H1 (cell line): Measurements from ENCODE around the gene THBS4.

Source experiments
- ASH2L ChIP-seq: fragments of 200-600, 300-600 bp; sonication (generic); IDR thresholded peaks from one replicate; pipeline ENCODE4 v1.7.1; 2017; ENCODE audit warnings: low read length
- JUN ChIP-seq: IDR thresholded peaks from 2 replicates; pipeline ENCODE4 v1.6.1; 2011; ENCODE audit warnings: low read depth, mild to moderate bottlenecking, improper control_type of control experiment, low read length
- POLR2A ChIP-seq, 2 experiments: IDR thresholded peaks; 1 replicate in 1 of 2; 2 replicates in 1 of 2; pipeline ENCODE4 v1.6.1; 2011; ENCODE audit warnings: low read depth in 2 of 2, low read length in 2 of 2, mild to moderate bottlenecking in 2 of 2; ENCODE audit errors: control extremely low read depth in 1 of 2
- RFX5 ChIP-seq: IDR thresholded peaks from 2 replicates; pipeline ENCODE4 v1.6.1; 2011; ENCODE audit warnings: low read depth, low read length, improper control_type of control experiment, borderline replicate concordance
- TF ChIP-seq, protein P1 (sequence below), 3 experiments: IDR thresholded peaks; 1 replicate in 2 of 3; 2 replicates in 1 of 3; pipeline versions ENCODE4 v1.5.1 to v1.6.1; 2011; ENCODE audit warnings: low read length in 3 of 3, mild to moderate bottlenecking in 3 of 3, inconsistent platforms in 2 of 3, low read depth in 1 of 3, moderate library complexity in 1 of 3; ENCODE audit not compliant: insufficient read depth in 1 of 3; ENCODE audit errors: control extremely low read depth in 1 of 3
- TF ChIP-seq, protein P2 (sequence below): IDR thresholded peaks from 2 replicates; pipeline ENCODE4 v1.6.1; 2012; ENCODE audit warnings: inconsistent platforms

DNA sequence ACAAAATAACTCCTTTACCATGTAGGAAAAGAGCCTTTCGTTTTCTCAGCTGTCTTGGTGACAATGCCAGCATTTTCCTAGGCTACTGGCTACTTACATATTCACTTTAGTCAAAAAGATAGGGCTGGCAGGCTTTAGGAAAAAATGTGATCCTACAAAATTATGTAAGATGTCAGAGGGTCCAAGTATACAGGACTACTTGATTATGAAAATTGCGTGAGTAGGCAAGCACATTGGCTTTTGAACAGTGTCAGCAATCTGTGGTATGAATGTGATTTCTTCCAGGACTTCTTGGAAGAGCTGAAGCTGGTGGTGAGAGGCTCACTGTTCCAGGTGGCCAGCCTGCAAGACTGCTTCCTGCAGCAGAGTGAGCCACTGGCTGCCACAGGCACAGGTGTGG lies 22.8 kb downstream of the THBS4 start:
- TF ChIP-seq, protein P1, sequence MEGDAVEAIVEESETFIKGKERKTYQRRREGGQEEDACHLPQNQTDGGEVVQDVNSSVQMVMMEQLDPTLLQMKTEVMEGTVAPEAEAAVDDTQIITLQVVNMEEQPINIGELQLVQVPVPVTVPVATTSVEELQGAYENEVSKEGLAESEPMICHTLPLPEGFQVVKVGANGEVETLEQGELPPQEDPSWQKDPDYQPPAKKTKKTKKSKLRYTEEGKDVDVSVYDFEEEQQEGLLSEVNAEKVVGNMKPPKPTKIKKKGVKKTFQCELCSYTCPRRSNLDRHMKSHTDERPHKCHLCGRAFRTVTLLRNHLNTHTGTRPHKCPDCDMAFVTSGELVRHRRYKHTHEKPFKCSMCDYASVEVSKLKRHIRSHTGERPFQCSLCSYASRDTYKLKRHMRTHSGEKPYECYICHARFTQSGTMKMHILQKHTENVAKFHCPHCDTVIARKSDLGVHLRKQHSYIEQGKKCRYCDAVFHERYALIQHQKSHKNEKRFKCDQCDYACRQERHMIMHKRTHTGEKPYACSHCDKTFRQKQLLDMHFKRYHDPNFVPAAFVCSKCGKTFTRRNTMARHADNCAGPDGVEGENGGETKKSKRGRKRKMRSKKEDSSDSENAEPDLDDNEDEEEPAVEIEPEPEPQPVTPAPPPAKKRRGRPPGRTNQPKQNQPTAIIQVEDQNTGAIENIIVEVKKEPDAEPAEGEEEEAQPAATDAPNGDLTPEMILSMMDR (IDR thresholded peaks at IDR 0.05; ENCODE audit: control extremely low read depth in 1 of 3, insufficient read depth in 1 of 3, low read depth in 1 of 3, low read length in 3 of 3) = no peak
- no peak for TF ChIP-seq RFX5
- TF ChIP-seq, protein P2, sequence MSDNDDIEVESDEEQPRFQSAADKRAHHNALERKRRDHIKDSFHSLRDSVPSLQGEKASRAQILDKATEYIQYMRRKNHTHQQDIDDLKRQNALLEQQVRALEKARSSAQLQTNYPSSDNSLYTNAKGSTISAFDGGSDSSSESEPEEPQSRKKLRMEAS = no peak
- TF ChIP-seq ASH2L = no peak
- TF ChIP-seq POLR2A (IDR thresholded peaks at IDR 0.05; ENCODE audit: control extremely low read depth in 1 of 2, low read depth in 2 of 2, low read length in 2 of 2) = no peak
- TF ChIP-seq JUN = no peak
